Mammary epithelial cell (primary cell): ENCODE results near the gene C2orf92.

Experiments
- EZH2 ChIP-seq: IDR thresholded peaks from 2 replicates; pipeline ENCODE4 v1.6.1; 2012; ENCODE audit warnings: low read length, inconsistent platforms, borderline replicate concordance
- TF ChIP-seq, protein P1 (sequence below), 2 donors: IDR thresholded peaks in 1 of 2; conservative IDR thresholded peaks in 1 of 2; 2 replicates each; pipeline ENCODE4 v1.5.1; 2011 to 2012; ENCODE audit warnings: inconsistent platforms in 2 of 2, low read length in 2 of 2, mild to moderate bottlenecking in 2 of 2, control low read depth in 1 of 2, low read depth in 1 of 2; ENCODE audit not compliant: insufficient read depth in 1 of 2; ENCODE audit errors: extremely low read depth in 1 of 2

DNA sequence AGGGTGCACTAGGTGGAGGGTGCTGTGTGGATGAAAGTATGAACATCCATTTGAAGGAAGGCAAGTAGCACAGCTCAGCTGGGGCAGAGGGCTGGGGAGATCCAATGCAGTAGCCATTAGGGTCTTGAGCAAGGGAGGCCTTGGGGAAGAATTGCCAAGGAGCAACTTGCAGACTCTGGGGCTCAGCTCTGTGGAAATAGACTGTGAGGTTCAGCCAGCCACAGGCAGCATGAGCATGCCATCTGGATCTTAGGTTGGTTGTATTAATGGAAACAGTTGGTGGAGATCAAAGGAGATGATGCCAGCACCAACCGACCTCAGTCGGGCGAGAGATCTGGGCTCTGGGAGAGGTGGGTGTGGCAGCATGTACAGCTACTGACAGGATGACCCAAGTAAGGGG is 49.4 kb downstream of the C2orf92 start:
- TF ChIP-seq, protein P1, sequence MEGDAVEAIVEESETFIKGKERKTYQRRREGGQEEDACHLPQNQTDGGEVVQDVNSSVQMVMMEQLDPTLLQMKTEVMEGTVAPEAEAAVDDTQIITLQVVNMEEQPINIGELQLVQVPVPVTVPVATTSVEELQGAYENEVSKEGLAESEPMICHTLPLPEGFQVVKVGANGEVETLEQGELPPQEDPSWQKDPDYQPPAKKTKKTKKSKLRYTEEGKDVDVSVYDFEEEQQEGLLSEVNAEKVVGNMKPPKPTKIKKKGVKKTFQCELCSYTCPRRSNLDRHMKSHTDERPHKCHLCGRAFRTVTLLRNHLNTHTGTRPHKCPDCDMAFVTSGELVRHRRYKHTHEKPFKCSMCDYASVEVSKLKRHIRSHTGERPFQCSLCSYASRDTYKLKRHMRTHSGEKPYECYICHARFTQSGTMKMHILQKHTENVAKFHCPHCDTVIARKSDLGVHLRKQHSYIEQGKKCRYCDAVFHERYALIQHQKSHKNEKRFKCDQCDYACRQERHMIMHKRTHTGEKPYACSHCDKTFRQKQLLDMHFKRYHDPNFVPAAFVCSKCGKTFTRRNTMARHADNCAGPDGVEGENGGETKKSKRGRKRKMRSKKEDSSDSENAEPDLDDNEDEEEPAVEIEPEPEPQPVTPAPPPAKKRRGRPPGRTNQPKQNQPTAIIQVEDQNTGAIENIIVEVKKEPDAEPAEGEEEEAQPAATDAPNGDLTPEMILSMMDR (conservative IDR thresholded peaks at IDR 0.05 in 1 of 2, IDR thresholded peaks at IDR 0.05 in 1 of 2; ENCODE audit: extremely low read depth in 1 of 2, insufficient read depth in 1 of 2, low read depth in 1 of 2, low read length in 2 of 2): no peak
- no peak for TF ChIP-seq EZH2
